Uterus (tissue), 4 donors: ENCODE results near the gene PREX1. TPM values are rescaled to one million over a fixed set of nuclear protein-coding genes. Genes with fewer than 3 reads are reported as not detected.

Source experiments
- DNase-seq, 2 donors: peaks; one replicate each; pipeline ENCODE4 v3.0.0-alpha.2; 2019 to 2020
- H3K27ac ChIP-seq, 2 donors: fragments of 200-600 bp; sonication (generic); 1 replicate in 1 of 2; 2 replicates in 1 of 2; pipeline ENCODE4 v1.5.1; 2016 to 2018
- H3K27me3 ChIP-seq, 2 donors: fragments of 200-600 bp; sonication (generic); one replicate each; pipeline ENCODE4 v1.5.1; 2018 to 2019; ENCODE audit warnings: control low read depth in 1 of 2
- H3K36me3 ChIP-seq, 2 donors: fragments of 200-600 bp; sonication (generic); one replicate each; pipeline ENCODE4 v1.5.1; 2019; ENCODE audit warnings: control low read depth in 1 of 2
- H3K4me1 ChIP-seq, 2 donors: fragments of 200-600 bp; sonication (generic); one replicate each; pipeline ENCODE4 v1.5.1; 2018 to 2019; ENCODE audit warnings: control low read depth in 1 of 2
- H3K4me3 ChIP-seq, 2 donors: fragments of 200-600 bp; sonication (generic); 1 replicate in 1 of 2; 2 replicates in 1 of 2; pipeline ENCODE4 v1.5.1; 2018 to 2019; ENCODE audit warnings: mild to moderate bottlenecking in 1 of 2
- H3K9me3 ChIP-seq, 2 donors: fragments of 200-600 bp; sonication (generic); one replicate each; pipeline ENCODE4 v1.5.1; 2019; ENCODE audit warnings: control low read depth in 1 of 2
- POLR2A ChIP-seq, 2 donors: fragments of 450-650 bp; IDR thresholded peaks; one replicate each; pipeline ENCODE4 v1.6.1; 2016; ENCODE audit warnings: antibody characterized with exemption in 2 of 2, mild to moderate bottlenecking in 1 of 2, moderate library complexity in 1 of 2
- intact Hi-C: fragments of 100-400 bp; cut with DNase I; formaldehyde crosslinking; loops from one replicate; pipeline ENCODE4 v1.15.1; 2023; ENCODE audit warnings: low total_unique reads
- total RNA-seq, 4 donors: library from RNA; depleted of rRNA in 3 of 4; stranded (reverse); fragments of >200 nt in 3 of 4; gene quantifications; one replicate each; pipeline versions ENCODE4 v1.1.0 to v1.2.4, GENCODE V29; 2014 to 2023
- TF ChIP-seq, protein P1 (sequence below), 4 experiments: fragments of 200-600 bp in 2 of 4; fragments of 450-650 bp in 2 of 4; sonication (generic) in 2 of 4; IDR thresholded peaks; one replicate each; pipeline ENCODE4 v1.5.1; 2016 to 2019; ENCODE audit warnings: antibody characterized with exemption in 4 of 4, mild to moderate bottlenecking in 2 of 4, moderate library complexity in 1 of 4
- donor health status: DM: yes; HTN: yes; CAD: no.

PREX1 gene
- total RNA-seq, 4 donors from 2014 or later = 3.6 to 19.7 (median 11.3) TPM

DNA sequence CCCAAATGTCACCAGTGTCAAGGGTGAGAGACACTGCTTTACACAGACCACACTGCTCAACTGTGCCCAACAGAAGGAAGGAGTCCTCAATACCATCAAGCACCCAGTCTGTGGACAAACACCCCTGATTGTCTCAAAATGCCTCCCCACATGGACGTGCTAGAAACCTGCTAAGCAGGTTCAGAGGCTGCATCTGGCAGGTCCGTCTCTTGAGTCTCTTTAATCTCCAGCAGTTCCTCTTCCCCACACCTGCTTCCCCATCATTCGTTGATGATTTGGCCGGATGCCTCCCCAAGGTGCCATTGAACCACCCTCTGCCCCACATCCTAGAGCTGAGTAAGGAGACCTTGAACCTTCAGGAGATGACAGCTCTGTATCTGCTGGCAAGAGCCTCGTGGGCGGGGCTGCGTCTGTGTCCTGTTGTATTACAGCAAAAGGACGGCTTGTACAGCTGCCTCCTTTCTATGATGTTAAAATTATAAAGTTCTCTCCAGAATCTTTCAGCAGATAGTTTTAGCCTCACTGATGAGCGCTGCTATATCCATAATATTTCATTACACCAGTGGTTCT lies 179.2 kb downstream of the PREX1 start:
- no peaks in the 10 kb centered on the region for H3K27me3 ChIP-seq
- no peak for DNase-seq
- H3K4me3 ChIP-seq = no peak overlapping the region
- H3K9me3 ChIP-seq = no peaks in the 10 kb centered on the region
- TF ChIP-seq, protein P1, sequence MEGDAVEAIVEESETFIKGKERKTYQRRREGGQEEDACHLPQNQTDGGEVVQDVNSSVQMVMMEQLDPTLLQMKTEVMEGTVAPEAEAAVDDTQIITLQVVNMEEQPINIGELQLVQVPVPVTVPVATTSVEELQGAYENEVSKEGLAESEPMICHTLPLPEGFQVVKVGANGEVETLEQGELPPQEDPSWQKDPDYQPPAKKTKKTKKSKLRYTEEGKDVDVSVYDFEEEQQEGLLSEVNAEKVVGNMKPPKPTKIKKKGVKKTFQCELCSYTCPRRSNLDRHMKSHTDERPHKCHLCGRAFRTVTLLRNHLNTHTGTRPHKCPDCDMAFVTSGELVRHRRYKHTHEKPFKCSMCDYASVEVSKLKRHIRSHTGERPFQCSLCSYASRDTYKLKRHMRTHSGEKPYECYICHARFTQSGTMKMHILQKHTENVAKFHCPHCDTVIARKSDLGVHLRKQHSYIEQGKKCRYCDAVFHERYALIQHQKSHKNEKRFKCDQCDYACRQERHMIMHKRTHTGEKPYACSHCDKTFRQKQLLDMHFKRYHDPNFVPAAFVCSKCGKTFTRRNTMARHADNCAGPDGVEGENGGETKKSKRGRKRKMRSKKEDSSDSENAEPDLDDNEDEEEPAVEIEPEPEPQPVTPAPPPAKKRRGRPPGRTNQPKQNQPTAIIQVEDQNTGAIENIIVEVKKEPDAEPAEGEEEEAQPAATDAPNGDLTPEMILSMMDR (IDR thresholded peaks at IDR 0.05) = no peak
- no peak for TF ChIP-seq POLR2A (IDR thresholded peaks at IDR 0.05)
- H3K36me3 ChIP-seq = no peaks in the 10 kb centered on the region
- intact Hi-C loops = no loop called here
- H3K4me1 ChIP-seq = no peaks in the 10 kb centered on the region
- H3K27ac ChIP-seq = no peak overlapping the region

- no peak for DNase-seq
- H3K27ac ChIP-seq = no peak overlapping the region
- no peak overlapping the region for H3K4me3 ChIP-seq
- no peaks in the 10 kb centered on the region for H3K36me3 ChIP-seq
- H3K4me1 ChIP-seq = no peaks in the 10 kb centered on the region
- no peaks in the 10 kb centered on the region for H3K27me3 ChIP-seq
- intact Hi-C loops = no loop called here
- H3K9me3 ChIP-seq = no peaks in the 10 kb centered on the region
- TF ChIP-seq, protein P1 (IDR thresholded peaks at IDR 0.05) = no peak
- no peak for TF ChIP-seq POLR2A (IDR thresholded peaks at IDR 0.05)
Observed at GRCh38 chr20:48647858-48648257, 179.9 kb downstream of the PREX1 start.

DNA sequence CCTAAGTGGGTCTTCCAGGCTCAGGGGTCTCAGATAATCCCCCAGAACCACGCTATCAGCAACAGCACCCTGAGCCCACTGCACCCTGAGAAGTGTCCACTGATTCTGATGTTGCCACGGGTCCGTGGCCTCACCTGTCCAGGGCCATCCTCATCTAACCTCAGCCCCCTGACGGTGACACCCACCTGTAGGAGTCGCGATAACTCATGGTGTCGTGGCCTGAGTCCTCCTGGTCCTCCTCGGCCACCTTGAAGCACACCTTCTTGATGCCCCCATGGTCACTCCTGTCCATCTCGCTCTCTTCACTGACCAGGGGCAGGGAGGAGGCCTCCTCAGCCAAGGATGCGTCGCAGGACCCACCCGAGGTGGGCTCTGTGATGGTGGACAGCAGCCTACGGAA lies 182.1 kb downstream of the PREX1 start:
- DNase-seq = no peak
- Histone ChIP-seq H3K4me1 (no peaks in the 10 kb centered on the region), H3K27ac (no peak overlapping the region), H3K27me3 (no peaks in the 10 kb centered on the region), H3K4me3 (no peak overlapping the region), H3K36me3 (no peaks in the 10 kb centered on the region), H3K9me3 (no peaks in the 10 kb centered on the region)
- intact Hi-C loops = no loop called here
- TF ChIP-seq, protein P1 (IDR thresholded peaks at IDR 0.05) = no peak
- TF ChIP-seq POLR2A (IDR thresholded peaks at IDR 0.05) = no peak

DNA sequence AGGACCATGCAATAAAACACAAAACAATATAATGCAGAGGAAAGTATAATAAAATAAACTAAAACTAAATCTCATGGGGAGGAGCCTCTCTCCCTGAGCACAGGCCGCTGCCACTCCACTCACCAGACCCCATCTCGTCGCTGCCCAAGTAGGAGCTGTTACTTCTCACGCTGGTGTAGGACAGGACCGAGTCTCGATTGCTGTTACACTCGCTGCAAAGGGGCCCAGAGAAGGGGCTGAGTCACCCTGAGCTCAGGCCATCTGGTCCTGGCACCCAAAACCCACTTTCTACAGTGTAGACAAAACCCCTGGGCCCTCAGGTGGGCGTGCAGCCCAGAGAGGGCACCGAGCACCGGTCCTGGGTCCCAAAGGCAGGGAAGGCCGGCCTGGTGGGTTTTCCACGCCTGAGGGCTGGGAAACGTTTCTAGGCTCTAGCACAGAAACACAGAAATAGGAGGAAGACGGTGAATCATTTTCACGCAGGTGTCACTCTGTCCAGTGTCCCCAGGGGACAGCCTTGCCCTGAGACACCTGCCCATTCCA lies 183.4 kb downstream of the PREX1 start:
- Histone ChIP-seq H3K36me3 (no peaks in the 10 kb centered on the region), H3K27me3 (no peaks in the 10 kb centered on the region), H3K9me3 (no peaks in the 10 kb centered on the region), H3K4me1 (no peaks in the 10 kb centered on the region), H3K27ac (no peak overlapping the region), H3K4me3 (no peak overlapping the region)
- DNase-seq = no peak
- intact Hi-C loops = no loop called here
- TF ChIP-seq, protein P1 (IDR thresholded peaks at IDR 0.05) = no peak
- TF ChIP-seq POLR2A (IDR thresholded peaks at IDR 0.05) = no peak

DNA sequence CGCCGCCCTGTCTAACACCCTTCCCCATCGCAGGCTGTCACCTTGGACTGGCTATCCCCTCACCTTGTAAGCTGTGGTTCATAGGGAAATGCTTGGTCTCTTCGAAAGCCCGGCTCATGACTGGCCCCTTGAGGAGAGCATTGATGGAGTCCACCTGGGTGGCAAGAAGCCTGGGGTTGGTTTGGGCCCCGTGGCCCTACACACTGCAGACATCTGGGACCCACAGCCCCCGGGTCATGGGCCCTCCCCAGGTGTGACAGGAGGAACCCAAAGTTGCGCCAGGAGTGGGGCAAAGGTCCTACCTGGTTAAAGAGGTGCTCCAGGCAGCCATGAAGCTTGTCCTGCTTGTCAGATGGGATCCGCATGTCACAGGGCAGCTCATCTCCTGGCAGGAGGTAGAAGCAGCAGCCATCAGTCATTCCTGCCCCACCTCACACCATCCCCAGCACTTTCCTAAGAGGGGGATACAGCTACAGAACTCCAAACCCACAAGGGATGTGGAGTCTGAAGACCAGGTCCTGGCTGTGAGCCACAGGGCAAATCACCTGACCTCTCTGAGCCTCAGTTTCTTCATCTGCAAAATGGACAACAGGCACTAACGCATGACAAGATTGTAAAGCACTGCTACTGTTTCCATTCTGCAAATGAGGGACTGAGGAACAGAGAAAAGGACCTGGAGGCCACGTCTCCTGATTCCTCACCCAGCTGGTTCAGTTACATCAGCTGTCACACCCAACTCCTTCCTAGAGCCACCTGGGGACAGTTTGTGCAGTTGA lies 185.5 kb downstream of the PREX1 start:
- H3K36me3 ChIP-seq = no peaks in the 10 kb centered on the region

More for the DNA sequence above, 185.5 kb downstream of the PREX1 start:
- Histone ChIP-seq H3K4me1 (no peaks in the 10 kb centered on the region), H3K27me3 (no peaks in the 10 kb centered on the region), H3K9me3 (no peaks in the 10 kb centered on the region), H3K4me3 (no peak overlapping the region), H3K27ac (no peak overlapping the region)
- intact Hi-C loops = no loop called here
- TF ChIP-seq, protein P1 (IDR thresholded peaks at IDR 0.05) = no peak
- no peak for TF ChIP-seq POLR2A (IDR thresholded peaks at IDR 0.05)
- DNase-seq = no peak
